Stimulated activated CD8-positive, alpha-beta memory T cell treated with anti-CD3 and anti-CD28 coated beads, Interleukin-4, amount 100 ng/mL, for 1 hour (primary cell): ENCODE results near the gene BMPER.
"Not testable (repeated sequence)": the region's sequence is repeated elsewhere in the genome, so short reads cannot be mapped to it uniquely, and the experiment has no call there.

Source experiments
- DNase-seq, 2 donors: peaks; one replicate each; pipeline ENCODE4 v3.0.0-alpha.2; 2020; ENCODE audit warnings: low read depth in 2 of 2, low spot score in 1 of 2

Gene BMPER

GRCh38 chr7:34165927-34166550 lies 260.7 kb downstream of the BMPER start:
- no peak for DNase-seq

GRCh38 chr7:34168013-34168412 lies 262.7 kb downstream of the BMPER start:
- DNase-seq: no peak

- not testable (repeated sequence) for DNase-seq
Observed at GRCh38 chr7:34174688-34175616, 269.6 kb downstream of the BMPER start.

GRCh38 chr7:34175837-34176236 lies 270.5 kb downstream of the BMPER start:
- DNase-seq: no peak

- DNase-seq: no peak
Observed at GRCh38 chr7:34177476-34177875, 272.1 kb downstream of the BMPER start.

- no peak for DNase-seq
Observed at GRCh38 chr7:34181271-34181958, 276.1 kb downstream of the BMPER start.

GRCh38 chr7:34184466-34184865 lies 279.1 kb downstream of the BMPER start:
- DNase-seq: no peak

- DNase-seq: no peak
Observed at GRCh38 chr7:34187798-34188307, 282.5 kb downstream of the BMPER start.

- DNase-seq: no peak
Observed at GRCh38 chr7:34189031-34189430, 283.7 kb downstream of the BMPER start.

GRCh38 chr7:34190299-34190698 lies 285.0 kb downstream of the BMPER start:
- no peak for DNase-seq

GRCh38 chr7:34191162-34191561 lies 285.8 kb downstream of the BMPER start:
- no peak for DNase-seq

GRCh38 chr7:34191771-34192479 lies 286.6 kb downstream of the BMPER start:
- no peak for DNase-seq

GRCh38 chr7:34192906-34193305 lies 287.6 kb downstream of the BMPER start:
- no peak for DNase-seq

- no peak for DNase-seq
Observed at GRCh38 chr7:34198231-34198641, 292.9 kb downstream of the BMPER start.
